GM12892 (cell line): Measurements from ENCODE around the gene RBMS3.

Source experiments
- POLR2A ChIP-seq: IDR thresholded peaks from 2 replicates; pipeline ENCODE4 v1.6.1; 2011; ENCODE audit warnings: low read depth, low read length, control low read depth
- POLR2AphosphoS5 ChIP-seq: IDR thresholded peaks from 2 replicates; pipeline ENCODE4 v1.6.1; 2011; ENCODE audit warnings: low read depth, low read length, control low read depth
- TAF1 ChIP-seq: IDR thresholded peaks from 2 replicates; pipeline ENCODE4 v1.6.1; 2011; ENCODE audit warnings: low read depth, mild to moderate bottlenecking, control low read depth, low read length, borderline replicate concordance

- no peak for TF ChIP-seq POLR2AphosphoS5
- no peak for TF ChIP-seq POLR2A
- TF ChIP-seq TAF1 = no peak
These were observed 761.5 kb downstream of the RBMS3 start for GRCh38 chr3:30042274-30042859.
